ENCODE measurements around the gene TBC1D9. TPM values are rescaled to one million over a fixed set of nuclear protein-coding genes. Genes with fewer than 3 reads are reported as not detected.
"Not testable (repeated sequence)": the region's sequence is repeated elsewhere in the genome, so short reads cannot be mapped to it uniquely, and the experiment has no call there.

The TBC1D9 gene
- total RNA-seq, 2 experiments from 2014 or later: not detected

DNA sequence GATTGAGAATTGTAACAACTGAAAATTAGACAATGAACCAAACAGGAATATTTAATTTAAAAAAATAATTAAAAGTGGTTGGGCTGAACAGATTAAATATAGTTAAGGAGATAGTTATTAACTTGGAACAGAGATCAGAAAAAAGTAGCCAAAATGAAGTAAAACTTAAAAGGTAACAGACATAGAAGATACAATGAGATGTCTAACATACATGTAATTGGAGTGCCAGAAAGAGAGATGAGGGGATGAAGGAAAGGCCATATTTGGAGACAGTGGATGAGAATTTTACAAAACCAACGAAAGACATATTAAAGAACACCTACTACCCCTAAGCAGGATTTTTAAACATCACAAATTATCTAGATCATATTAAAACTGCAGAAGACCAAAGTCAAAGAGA is 8.0 kb downstream of the TBC1D9 start:
- Mint-ChIP-seq H3K9me3 (ENCODE audit: insufficient read depth) (no peaks in the 10 kb centered on the region), H3K36me3 (ENCODE audit: low read depth) (no peaks in the 10 kb centered on the region), H3K4me1 (ENCODE audit: low read depth) (no peaks in the 10 kb centered on the region), H3K27me3 (ENCODE audit: low read depth) (peaks cover 28% of the 10 kb centered on the region), H3K4me3 (no peak overlapping the region), H3K27ac (no peak overlapping the region)
- ChIA-PET CTCF (no interaction called here), POLR2A (no interaction called here)
- no peak for ATAC-seq
- no peak for DNase-seq

DNA sequence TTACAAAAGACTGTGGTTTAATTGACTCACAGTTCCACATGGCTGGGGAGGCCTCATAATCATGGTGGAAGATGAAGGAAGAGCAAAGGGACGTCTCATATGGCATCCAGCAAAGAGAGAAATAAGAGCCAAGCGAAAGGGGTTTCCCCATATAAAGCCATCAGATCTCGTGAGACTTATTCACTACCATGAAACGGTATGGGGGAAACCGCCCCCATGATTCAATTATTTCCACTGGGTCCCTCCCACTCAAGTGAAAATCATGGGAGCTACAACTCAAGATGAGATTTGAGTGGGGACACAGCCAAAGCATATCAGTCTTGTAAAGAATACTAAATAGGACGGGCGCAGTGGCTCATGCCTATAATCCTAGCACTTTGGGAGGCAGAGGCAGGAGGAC is 9.6 kb downstream of the TBC1D9 start:
- H3K36me3 Mint-ChIP-seq (ENCODE audit: low read depth); H3K4me1 Mint-ChIP-seq (ENCODE audit: low read depth); POLR2A ChIA-PET; H3K9me3 Mint-ChIP-seq (ENCODE audit: insufficient read depth); H3K4me3 Mint-ChIP-seq; H3K27ac Mint-ChIP-seq; CTCF ChIA-PET; ATAC-seq; DNase-seq: not testable (repeated sequence)
- H3K27me3 Mint-ChIP-seq (ENCODE audit: low read depth): peaks cover 18% of the 10 kb centered on the region

DNA sequence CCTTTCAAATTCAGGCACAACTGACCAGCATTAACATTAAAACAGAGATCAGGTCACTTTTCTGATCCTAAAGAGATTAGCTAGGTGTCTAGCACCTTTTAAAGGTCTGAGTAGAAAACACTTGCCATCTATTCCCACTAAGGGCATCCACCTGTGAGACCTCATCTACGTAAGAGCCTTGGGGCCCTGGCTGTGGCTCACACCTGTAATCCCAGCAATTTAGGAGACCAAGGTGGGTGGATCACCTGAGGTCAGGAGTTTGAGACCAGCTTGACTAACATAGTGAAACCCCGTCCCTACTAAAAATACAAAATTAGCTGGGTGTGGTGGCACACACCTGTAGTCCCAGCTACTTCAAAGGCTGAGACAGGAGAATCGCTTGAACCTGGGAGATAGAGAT is 11.8 kb downstream of the TBC1D9 start:
- H3K27ac Mint-ChIP-seq: no peak overlapping the region
- no peak for ATAC-seq

GRCh38 chr4:140743194-140743931 is 12.8 kb downstream of the TBC1D9 start:
- DNase-seq (no peak), ATAC-seq (no peak)
- H3K27ac Mint-ChIP-seq: no peak overlapping the region
- ChIA-PET CTCF (no interaction called here), POLR2A (no interaction called here)
- H3K4me1 Mint-ChIP-seq (ENCODE audit: low read depth): no peaks in the 10 kb centered on the region
- H3K36me3 Mint-ChIP-seq (ENCODE audit: low read depth): no peaks in the 10 kb centered on the region
- H3K27me3 Mint-ChIP-seq (ENCODE audit: low read depth): peaks cover 13% of the 10 kb centered on the region
- no peak overlapping the region for H3K4me3 Mint-ChIP-seq
- no peaks in the 10 kb centered on the region for H3K9me3 Mint-ChIP-seq (ENCODE audit: insufficient read depth)

More for the DNA sequence above, 11.8 kb downstream of the TBC1D9 start:
- DNase-seq: no peak
- Mint-ChIP-seq H3K36me3 (ENCODE audit: low read depth) (no peaks in the 10 kb centered on the region), H3K4me3 (no peak overlapping the region), H3K4me1 (ENCODE audit: low read depth) (no peaks in the 10 kb centered on the region), H3K27me3 (ENCODE audit: low read depth) (peaks cover 16% of the 10 kb centered on the region), H3K9me3 (ENCODE audit: insufficient read depth) (no peaks in the 10 kb centered on the region)
- ChIA-PET CTCF (no interaction called here), POLR2A (no interaction called here)

- Mint-ChIP-seq H3K27me3 (ENCODE audit: low read depth) (peaks cover 10% of the 10 kb centered on the region), H3K36me3 (ENCODE audit: low read depth) (no peaks in the 10 kb centered on the region), H3K4me3 (no peak overlapping the region), H3K9me3 (ENCODE audit: insufficient read depth) (no peaks in the 10 kb centered on the region), H3K27ac (no peak overlapping the region), H3K4me1 (ENCODE audit: low read depth) (no peaks in the 10 kb centered on the region)
- ATAC-seq (no peak), DNase-seq (no peak)
- CTCF ChIA-PET: no interaction called here
- POLR2A ChIA-PET: no interaction called here
These were observed 13.4 kb downstream of the TBC1D9 start for GRCh38 chr4:140742838-140743193.

GRCh38 chr4:140740906-140741670 is 15.1 kb downstream of the TBC1D9 start:
- no peaks in the 10 kb centered on the region for H3K4me1 Mint-ChIP-seq (ENCODE audit: low read depth)
- H3K9me3 Mint-ChIP-seq (ENCODE audit: insufficient read depth): no peaks in the 10 kb centered on the region
- H3K27me3 Mint-ChIP-seq (ENCODE audit: low read depth): peaks cover 19% of the 10 kb centered on the region
- no peak overlapping the region for H3K4me3 Mint-ChIP-seq
- H3K36me3 Mint-ChIP-seq (ENCODE audit: low read depth): no peaks in the 10 kb centered on the region
- DNase-seq (no peak), ATAC-seq (no peak)
- ChIA-PET POLR2A (no interaction called here), CTCF (no interaction called here)
- no peak overlapping the region for H3K27ac Mint-ChIP-seq

DNA sequence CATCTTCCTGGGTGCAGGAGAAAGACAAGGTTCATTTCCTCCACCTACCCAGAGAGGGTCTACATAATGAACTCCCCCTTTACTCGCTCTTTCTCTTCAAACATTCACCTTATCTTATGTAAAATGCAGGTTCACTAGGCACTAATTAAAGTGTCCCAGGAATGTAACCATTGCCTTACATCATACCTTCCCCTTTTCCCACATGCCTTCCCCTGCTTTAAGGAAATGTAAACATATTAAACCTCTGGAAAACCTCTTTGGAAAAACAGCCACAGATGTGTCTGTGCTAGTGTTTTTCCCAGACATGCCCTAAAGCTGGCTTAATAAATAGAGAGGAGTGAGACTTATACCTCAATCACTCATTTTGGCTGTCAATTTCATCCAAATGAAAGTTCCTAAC is 15.8 kb downstream of the TBC1D9 start:
- no peak overlapping the region for H3K4me3 Mint-ChIP-seq
- no peak for ATAC-seq

GRCh38 chr4:140739971-140740370 is 16.2 kb downstream of the TBC1D9 start:
- H3K9me3 Mint-ChIP-seq (ENCODE audit: insufficient read depth): no peaks in the 10 kb centered on the region
- peaks cover 18% of the 10 kb centered on the region for H3K27me3 Mint-ChIP-seq (ENCODE audit: low read depth)
- ChIA-PET POLR2A (no interaction called here), CTCF (no interaction called here)
- H3K36me3 Mint-ChIP-seq (ENCODE audit: low read depth): no peaks in the 10 kb centered on the region
- DNase-seq: no peak
- H3K4me1 Mint-ChIP-seq (ENCODE audit: low read depth): no peaks in the 10 kb centered on the region
- ATAC-seq: no peak
- H3K27ac Mint-ChIP-seq: no peak overlapping the region
- H3K4me3 Mint-ChIP-seq: no peak overlapping the region

More for the DNA sequence above, 15.8 kb downstream of the TBC1D9 start:
- peaks cover 19% of the 10 kb centered on the region for H3K27me3 Mint-ChIP-seq (ENCODE audit: low read depth)
- no peaks in the 10 kb centered on the region for H3K4me1 Mint-ChIP-seq (ENCODE audit: low read depth)
- POLR2A ChIA-PET: no interaction called here
- CTCF ChIA-PET: no interaction called here
- H3K36me3 Mint-ChIP-seq (ENCODE audit: low read depth): no peaks in the 10 kb centered on the region
- no peak overlapping the region for H3K27ac Mint-ChIP-seq
- no peak for DNase-seq
- no peaks in the 10 kb centered on the region for H3K9me3 Mint-ChIP-seq (ENCODE audit: insufficient read depth)

DNA sequence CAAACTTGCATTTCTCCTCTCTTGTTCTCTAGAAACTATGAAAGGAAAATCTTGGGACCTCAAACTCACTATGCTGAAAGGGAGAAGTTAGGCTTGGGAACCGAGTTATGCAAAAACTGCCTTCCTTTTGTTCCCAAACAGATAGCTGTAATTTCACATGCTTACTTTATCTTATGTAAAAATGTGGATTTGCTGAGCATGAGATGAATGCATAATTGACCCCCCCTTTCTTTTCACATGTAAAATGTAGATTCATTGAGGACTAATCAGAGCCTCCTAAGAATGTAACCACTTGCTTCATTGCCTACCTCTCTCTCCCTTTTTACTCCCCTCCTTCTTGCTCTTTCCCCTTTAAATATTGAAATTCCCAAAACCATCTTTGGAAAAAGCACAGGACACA is 18.0 kb downstream of the TBC1D9 start:
- DNase-seq: no peak
- H3K9me3 Mint-ChIP-seq (ENCODE audit: insufficient read depth): no peaks in the 10 kb centered on the region
- ChIA-PET POLR2A (no interaction called here), CTCF (no interaction called here)
- peaks cover 14% of the 10 kb centered on the region for H3K27me3 Mint-ChIP-seq (ENCODE audit: low read depth)
- no peak overlapping the region for H3K27ac Mint-ChIP-seq
- H3K36me3 Mint-ChIP-seq (ENCODE audit: low read depth): no peaks in the 10 kb centered on the region
- no peak overlapping the region for H3K4me3 Mint-ChIP-seq
- no peaks in the 10 kb centered on the region for H3K4me1 Mint-ChIP-seq (ENCODE audit: low read depth)
- ATAC-seq: no peak

GRCh38 chr4:140736669-140737343 is 19.4 kb downstream of the TBC1D9 start:
- no peaks in the 10 kb centered on the region for H3K4me1 Mint-ChIP-seq (ENCODE audit: low read depth)
- H3K36me3 Mint-ChIP-seq (ENCODE audit: low read depth): no peaks in the 10 kb centered on the region
- H3K27me3 Mint-ChIP-seq (ENCODE audit: low read depth): peaks cover 12% of the 10 kb centered on the region
- ChIA-PET CTCF (no interaction called here), POLR2A (no interaction called here)
- ATAC-seq: no peak
- H3K4me3 Mint-ChIP-seq: no peak overlapping the region
- H3K9me3 Mint-ChIP-seq (ENCODE audit: insufficient read depth): no peaks in the 10 kb centered on the region
- DNase-seq: no peak
- H3K27ac Mint-ChIP-seq: no peak overlapping the region

GRCh38 chr4:140735779-140736391 is 20.3 kb downstream of the TBC1D9 start:
- ChIA-PET POLR2A (no interaction called here), CTCF (no interaction called here)
- H3K4me3 Mint-ChIP-seq: no peak overlapping the region
- DNase-seq (no peak), ATAC-seq (no peak)
- peaks cover 10% of the 10 kb centered on the region for H3K27me3 Mint-ChIP-seq (ENCODE audit: low read depth)
- H3K9me3 Mint-ChIP-seq (ENCODE audit: insufficient read depth): no peaks in the 10 kb centered on the region
- no peaks in the 10 kb centered on the region for H3K4me1 Mint-ChIP-seq (ENCODE audit: low read depth)
- no peaks in the 10 kb centered on the region for H3K36me3 Mint-ChIP-seq (ENCODE audit: low read depth)
- no peak overlapping the region for H3K27ac Mint-ChIP-seq

- no peak for ATAC-seq
- DNase-seq: no peak
- CTCF ChIA-PET: no interaction called here
- H3K36me3 Mint-ChIP-seq (ENCODE audit: low read depth): no peaks in the 10 kb centered on the region
- H3K4me3 Mint-ChIP-seq: no peak overlapping the region
- no peak overlapping the region for H3K27ac Mint-ChIP-seq
- H3K4me1 Mint-ChIP-seq (ENCODE audit: low read depth): no peaks in the 10 kb centered on the region
- H3K9me3 Mint-ChIP-seq (ENCODE audit: insufficient read depth): no peaks in the 10 kb centered on the region
- H3K27me3 Mint-ChIP-seq (ENCODE audit: low read depth): peaks cover 9% of the 10 kb centered on the region
- POLR2A ChIA-PET: no interaction called here
These were observed 20.9 kb downstream of the TBC1D9 start for GRCh38 chr4:140735317-140735716.

Measured in activated CD8-positive, alpha-beta T cell treated with anti-CD3 and anti-CD28 coated beads, Interleukin-2, amount 10 ng/mL, durations not matched to agents 7 days and 5 days (primary cell).